OCI-LY7 (cell line): ENCODE data around the gene TCF25. TPM values are rescaled to one million over a fixed set of nuclear protein-coding genes. Genes with fewer than 3 reads are reported as not detected.

ENCODE experiments used
- BruUV-seq: library from RNA; stranded (reverse); fragments of 400-500 nt; replicated peaks from 2 replicates; lab custom pipeline; 2021; lab: Mats Ljungman, UMichigan
- CTCF ChIA-PET: fragments of 300-600 bp; sonication (Branson Sonifier 250); formaldehyde crosslinking; loops from one replicate; lab custom pipeline; 2022; ENCODE audit warnings: antibody characterized with exemption; ENCODE audit not compliant: unreplicated experiment; lab: Charles Lee
- POLR2A ChIA-PET: fragments of 300-600 bp; sonication (Branson Sonifier 250); formaldehyde crosslinking; loops from one replicate; lab custom pipeline; 2022; ENCODE audit warnings: antibody characterized with exemption; lab: Charles Lee
- DNase-seq: peaks from one replicate; pipeline ENCODE4 v3.0.0-alpha.2; 2015; ENCODE audit warnings: low spot score
- H2AFZ ChIP-seq: fragments of 200-600 bp; sonication (generic), shearing (Covaris generic); 2 replicates; pipeline ENCODE4 v1.6.1; 2014; ENCODE audit warnings: mild to moderate bottlenecking, antibody characterized with exemption, low read length, moderate library complexity
- H3K27ac ChIP-seq: fragments of 200-600 bp; sonication (generic); 2 replicates; pipeline ENCODE4 v1.5.1; 2014; ENCODE audit warnings: mixed run types, low read depth, mild to moderate bottlenecking, moderate library complexity, low read length, inconsistent platforms; ENCODE audit not compliant: poor library complexity, severe bottlenecking
- H3K36me3 ChIP-seq: fragments of 200-600 bp; sonication (generic); 2 replicates; pipeline ENCODE4 v1.6.1; 2014; ENCODE audit warnings: mild to moderate bottlenecking, antibody characterized with exemption, low read length, moderate library complexity, mixed read lengths; ENCODE audit not compliant: insufficient read depth
- H3K4me1 ChIP-seq: fragments of 200-600 bp; sonication (generic); 2 replicates; pipeline ENCODE4 v1.5.1; 2014; ENCODE audit warnings: mild to moderate bottlenecking, low read length; ENCODE audit not compliant: insufficient read depth, poor library complexity, severe bottlenecking
- H3K4me2 ChIP-seq: fragments of 200-600 bp; sonication (generic); 2 replicates; pipeline ENCODE4 v1.6.1; 2014; ENCODE audit warnings: mild to moderate bottlenecking, low read length
- H3K4me3 ChIP-seq: fragments of 200-600 bp; sonication (generic); 2 replicates; pipeline ENCODE4 v1.5.1; 2014; ENCODE audit warnings: mild to moderate bottlenecking, low read depth, low read length; ENCODE audit not compliant: poor library complexity, severe bottlenecking
- H3K79me2 ChIP-seq: fragments of 200-600 bp; sonication (generic); 2 replicates; pipeline ENCODE4 v1.6.1; 2016; ENCODE audit warnings: low read depth, mild to moderate bottlenecking, low read length, moderate library complexity, mixed read lengths; ENCODE audit not compliant: insufficient read depth
- H3K9me2 ChIP-seq: fragments of 200-600 bp; sonication (generic); 2 replicates; pipeline ENCODE4 v1.6.1; 2016; ENCODE audit warnings: mild to moderate bottlenecking, low read length, mixed read lengths; ENCODE audit not compliant: insufficient read depth
- H3K9me3 ChIP-seq: fragments of 200-600 bp; sonication (generic); 2 replicates; pipeline ENCODE4 v1.6.1; 2014; ENCODE audit warnings: mild to moderate bottlenecking, mixed run types, low read length, mixed read lengths
- H4K20me1 ChIP-seq: fragments of 200-600 bp; sonication (generic); 2 replicates; pipeline ENCODE4 v1.6.1; 2014; ENCODE audit warnings: mild to moderate bottlenecking, antibody characterized with exemption, low read length, moderate library complexity, mixed read lengths; ENCODE audit not compliant: insufficient read depth
- EZH2phosphoT487 ChIP-seq: fragments of 200-600 bp; sonication (generic); IDR thresholded peaks from 2 replicates; pipeline ENCODE4 v1.6.1; 2018; ENCODE audit warnings: low read depth, borderline replicate concordance, mild to moderate bottlenecking, mixed run types, antibody characterized with exemption, low read length, moderate library complexity, mixed read lengths
- intact Hi-C: fragments of 100-400 bp; cut with micrococcal nuclease; formaldehyde crosslinking; loops from one replicate; pipeline ENCODE4 v1.10.0; 2022; ENCODE audit not compliant: unreplicated experiment
- total RNA-seq, 2 experiments: library from RNA; depleted of rRNA in 1 of 2; stranded (reverse); fragments of >200 nt in 1 of 2; shearing (Covaris generic) in 1 of 2; gene quantifications; 2 replicates each; pipeline ENCODE4 v1.2.3, GENCODE V29; 2014 to 2022
- TF ChIP-seq, protein P1 (sequence below): fragments of 200-600 bp; sonication (generic); conservative IDR thresholded peaks from 2 replicates; pipeline ENCODE4 v1.5.1; 2014; ENCODE audit warnings: mild to moderate bottlenecking, antibody characterized with exemption, low read length, moderate library complexity, mixed read lengths

Gene TCF25
- total RNA-seq, 2 experiments from 2014 or later = 141 to 255 TPM

- Histone ChIP-seq H2AFZ (no peak overlapping the region), H3K4me1 (no peaks in the 10 kb centered on the region), H3K4me3 (no peak overlapping the region), H3K27ac (no peak overlapping the region), H3K36me3 (peaks cover 82% of the 10 kb centered on the region), H3K9me3 (no peaks in the 10 kb centered on the region), H3K9me2 (no peaks in the 10 kb centered on the region), H3K4me2 (no peak overlapping the region), H4K20me1 (no peaks in the 10 kb centered on the region), H3K79me2 (no peaks in the 10 kb centered on the region)
- TF ChIP-seq, protein P1, sequence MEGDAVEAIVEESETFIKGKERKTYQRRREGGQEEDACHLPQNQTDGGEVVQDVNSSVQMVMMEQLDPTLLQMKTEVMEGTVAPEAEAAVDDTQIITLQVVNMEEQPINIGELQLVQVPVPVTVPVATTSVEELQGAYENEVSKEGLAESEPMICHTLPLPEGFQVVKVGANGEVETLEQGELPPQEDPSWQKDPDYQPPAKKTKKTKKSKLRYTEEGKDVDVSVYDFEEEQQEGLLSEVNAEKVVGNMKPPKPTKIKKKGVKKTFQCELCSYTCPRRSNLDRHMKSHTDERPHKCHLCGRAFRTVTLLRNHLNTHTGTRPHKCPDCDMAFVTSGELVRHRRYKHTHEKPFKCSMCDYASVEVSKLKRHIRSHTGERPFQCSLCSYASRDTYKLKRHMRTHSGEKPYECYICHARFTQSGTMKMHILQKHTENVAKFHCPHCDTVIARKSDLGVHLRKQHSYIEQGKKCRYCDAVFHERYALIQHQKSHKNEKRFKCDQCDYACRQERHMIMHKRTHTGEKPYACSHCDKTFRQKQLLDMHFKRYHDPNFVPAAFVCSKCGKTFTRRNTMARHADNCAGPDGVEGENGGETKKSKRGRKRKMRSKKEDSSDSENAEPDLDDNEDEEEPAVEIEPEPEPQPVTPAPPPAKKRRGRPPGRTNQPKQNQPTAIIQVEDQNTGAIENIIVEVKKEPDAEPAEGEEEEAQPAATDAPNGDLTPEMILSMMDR = no peak
- TF ChIP-seq EZH2phosphoT487 = no peak
- CTCF ChIA-PET = no interaction called here
- DNase-seq = no peak
- intact Hi-C loops = no loop called here
- POLR2A ChIA-PET = no interaction called here
- BruUV-seq = no TSS peak
Measured at GRCh38 chr16:89902980-89903379, 29.6 kb downstream of the TCF25 start.

DNA sequence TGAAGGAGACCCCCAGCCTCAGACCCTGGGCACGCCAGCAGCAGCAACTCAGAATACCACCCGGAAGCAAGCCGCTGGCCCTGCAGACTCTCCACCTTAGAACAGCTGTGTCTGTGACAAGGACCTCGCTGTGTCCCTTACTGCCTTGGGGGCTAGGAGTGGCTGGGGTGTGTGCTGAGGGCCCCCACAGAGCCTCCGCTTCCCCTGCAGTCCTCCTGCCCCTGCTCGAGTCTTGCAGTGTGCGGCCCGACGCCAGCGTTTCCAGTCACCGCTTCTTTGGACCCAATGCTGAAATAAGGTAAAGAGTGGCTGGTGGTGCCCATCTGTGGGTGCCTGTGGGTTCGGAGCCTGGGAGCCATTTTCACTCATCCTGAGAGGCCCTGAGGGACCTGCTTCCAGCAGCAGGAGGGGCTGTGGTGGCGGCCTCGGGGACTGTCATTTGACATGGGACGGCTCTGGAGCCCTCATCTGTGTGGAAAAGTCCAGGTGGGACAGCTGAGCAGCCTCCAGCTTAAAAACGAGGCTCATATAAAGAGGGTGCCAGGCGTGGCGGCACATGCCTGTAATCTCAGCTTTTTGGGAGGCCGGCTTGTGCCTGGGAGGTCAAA lies 30.6 kb downstream of the TCF25 start:
- no peaks in the 10 kb centered on the region for H3K9me2 ChIP-seq
- H3K4me1 ChIP-seq = no peaks in the 10 kb centered on the region
- TF ChIP-seq, protein P1 = no peak
- no peak for TF ChIP-seq EZH2phosphoT487
- H3K9me3 ChIP-seq = no peaks in the 10 kb centered on the region
- BruUV-seq = no TSS peak
- no peak for DNase-seq
- peaks cover 82% of the 10 kb centered on the region for H3K36me3 ChIP-seq
- H3K79me2 ChIP-seq = no peaks in the 10 kb centered on the region
- H3K27ac ChIP-seq = no peak overlapping the region
- CTCF ChIA-PET = no interaction called here
- H3K4me3 ChIP-seq = no peak overlapping the region
- no peak overlapping the region for H3K4me2 ChIP-seq
- intact Hi-C loops = no loop called here
- POLR2A ChIA-PET = no interaction called here
- H2AFZ ChIP-seq = no peak overlapping the region
- no peaks in the 10 kb centered on the region for H4K20me1 ChIP-seq
